ENCODE data around the gene NECTIN2. TPM values are rescaled to one million over a fixed set of nuclear protein-coding genes. Genes with fewer than 3 reads are reported as not detected.
A peak's percentile ranks its signal among the peaks of the same experiment; 100 is the strongest.
"Not testable (repeated sequence)": the region's sequence is repeated elsewhere in the genome, so short reads cannot be mapped to it uniquely, and the experiment has no call there.

NECTIN2 gene
- total RNA-seq, 4 donors from 2014 or later, result 63.2 to 126 (median 90.4) TPM

DNA sequence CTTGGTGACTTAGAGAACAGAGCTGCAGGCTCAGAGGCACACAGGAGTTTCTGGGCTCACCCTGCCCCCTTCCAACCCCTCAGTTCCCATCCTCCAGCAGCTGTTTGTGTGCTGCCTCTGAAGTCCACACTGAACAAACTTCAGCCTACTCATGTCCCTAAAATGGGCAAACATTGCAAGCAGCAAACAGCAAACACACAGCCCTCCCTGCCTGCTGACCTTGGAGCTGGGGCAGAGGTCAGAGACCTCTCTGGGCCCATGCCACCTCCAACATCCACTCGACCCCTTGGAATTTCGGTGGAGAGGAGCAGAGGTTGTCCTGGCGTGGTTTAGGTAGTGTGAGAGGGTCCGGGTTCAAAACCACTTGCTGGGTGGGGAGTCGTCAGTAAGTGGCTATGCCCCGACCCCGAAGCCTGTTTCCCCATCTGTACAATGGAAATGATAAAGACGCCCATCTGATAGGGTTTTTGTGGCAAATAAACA is 78.2 kb downstream of the NECTIN2 start:
- H3K27ac ChIP-seq, result peak overlapping the region in 3 of 4 donors; percentile 51 to 80 (median 73)
- H3K36me3 ChIP-seq, result no peaks in the 10 kb centered on the region
- H3K9me3 ChIP-seq, result no peaks in the 10 kb centered on the region
- TF ChIP-seq EP300 (IDR thresholded peaks at IDR 0.05), result peak in 1 of 2 donors; percentile 26
- TF ChIP-seq, protein P1, sequence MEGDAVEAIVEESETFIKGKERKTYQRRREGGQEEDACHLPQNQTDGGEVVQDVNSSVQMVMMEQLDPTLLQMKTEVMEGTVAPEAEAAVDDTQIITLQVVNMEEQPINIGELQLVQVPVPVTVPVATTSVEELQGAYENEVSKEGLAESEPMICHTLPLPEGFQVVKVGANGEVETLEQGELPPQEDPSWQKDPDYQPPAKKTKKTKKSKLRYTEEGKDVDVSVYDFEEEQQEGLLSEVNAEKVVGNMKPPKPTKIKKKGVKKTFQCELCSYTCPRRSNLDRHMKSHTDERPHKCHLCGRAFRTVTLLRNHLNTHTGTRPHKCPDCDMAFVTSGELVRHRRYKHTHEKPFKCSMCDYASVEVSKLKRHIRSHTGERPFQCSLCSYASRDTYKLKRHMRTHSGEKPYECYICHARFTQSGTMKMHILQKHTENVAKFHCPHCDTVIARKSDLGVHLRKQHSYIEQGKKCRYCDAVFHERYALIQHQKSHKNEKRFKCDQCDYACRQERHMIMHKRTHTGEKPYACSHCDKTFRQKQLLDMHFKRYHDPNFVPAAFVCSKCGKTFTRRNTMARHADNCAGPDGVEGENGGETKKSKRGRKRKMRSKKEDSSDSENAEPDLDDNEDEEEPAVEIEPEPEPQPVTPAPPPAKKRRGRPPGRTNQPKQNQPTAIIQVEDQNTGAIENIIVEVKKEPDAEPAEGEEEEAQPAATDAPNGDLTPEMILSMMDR (IDR thresholded peaks at IDR 0.05), result no peak
- no peak for DNase-seq (ENCODE audit: low spot score in 2 of 2)
- peaks cover 0 to 45% (median 32%) of the 10 kb centered on the region in 4 donors for H3K4me1 ChIP-seq
- H3K4me3 ChIP-seq, result no peak overlapping the region
- H3K27me3 ChIP-seq, result no peaks in the 10 kb centered on the region
- WGBS, 2 donors, result 56 to 74% methylated on average over 8 of the region's 8 CpGs

GRCh38 chr19:44925114-44925891 is 79.2 kb downstream of the NECTIN2 start:
- WGBS, 2 donors, result 29 to 36% methylated on average over 6 to 8 of the region's 8 CpGs
- no peak overlapping the region for H3K4me3 ChIP-seq
- TF ChIP-seq, protein P1 (IDR thresholded peaks at IDR 0.05), result no peak
- peak in 1 of 2 donors; percentile 76 for TF ChIP-seq EP300 (IDR thresholded peaks at IDR 0.05)
- TF ChIP-seq POLR2A (IDR thresholded peaks at IDR 0.05), result no peak

GRCh38 chr19:44926245-44927077 is 80.4 kb downstream of the NECTIN2 start:
- 46 to 50% methylated on average over 18 of the region's 19 CpGs for WGBS, 2 donors
- not testable (repeated sequence) for H3K9me3 ChIP-seq; DNase-seq (ENCODE audit: low spot score in 2 of 2); H3K36me3 ChIP-seq; H3K27me3 ChIP-seq
- peaks cover 0 to 45% (median 32%) of the 10 kb centered on the region in 4 donors for H3K4me1 ChIP-seq
- peak overlapping the region in 1 of 4 donors; percentile 73 for H3K27ac ChIP-seq
- peak overlapping the region in 2 of 4 donors; percentile 27 to 31 for H3K4me3 ChIP-seq

More at GRCh38 chr19:44925114-44925891, 79.2 kb downstream of the NECTIN2 start:
- no peaks in the 10 kb centered on the region for H3K36me3 ChIP-seq
- peak; percentile 56 to 81 for DNase-seq (ENCODE audit: low spot score in 2 of 2)
- no peaks in the 10 kb centered on the region for H3K9me3 ChIP-seq
- H3K27me3 ChIP-seq, result no peaks in the 10 kb centered on the region
- H3K4me1 ChIP-seq, result peaks cover 0 to 45% (median 32%) of the 10 kb centered on the region in 4 donors
- H3K27ac ChIP-seq, result peak overlapping the region in 3 of 4 donors; percentile 51 to 80 (median 73)

DNA sequence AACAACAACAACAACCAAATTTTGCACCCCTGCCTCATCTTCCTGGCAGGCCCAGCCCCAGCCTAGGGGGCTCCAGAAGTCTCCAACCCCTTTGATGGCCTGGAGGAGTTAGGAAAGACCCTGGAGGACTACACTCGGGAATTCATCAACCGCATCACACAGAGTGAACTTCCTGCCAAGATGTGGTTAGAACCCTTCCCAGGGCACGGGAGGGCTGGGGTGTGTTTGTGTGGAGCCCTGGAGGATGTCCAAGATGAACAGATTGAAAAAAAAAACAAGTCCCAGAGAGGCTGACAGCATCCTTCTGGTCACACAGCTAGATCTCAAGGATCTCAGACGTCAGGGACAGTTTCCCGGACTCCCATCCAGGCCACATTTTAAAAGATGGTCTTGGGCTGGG is 81.6 kb downstream of the NECTIN2 start:
- WGBS, 2 donors, result 30 to 32% methylated on average over 5 of the region's 5 CpGs
- Histone ChIP-seq H3K36me3 (no peaks in the 10 kb centered on the region), H3K27me3 (no peaks in the 10 kb centered on the region), H3K4me3 (no peak overlapping the region), H3K27ac (no peak overlapping the region), H3K4me1 (peaks cover 0 to 45% (median 32%) of the 10 kb centered on the region in 4 donors), H3K9me3 (no peaks in the 10 kb centered on the region)
- TF ChIP-seq POLR2A (IDR thresholded peaks at IDR 0.05) (no peak), EP300 (IDR thresholded peaks at IDR 0.05) (no peak)
- TF ChIP-seq, protein P1 (IDR thresholded peaks at IDR 0.05), result no peak
- DNase-seq (ENCODE audit: low spot score in 2 of 2), result no peak

- Histone ChIP-seq H3K4me3 (no peak overlapping the region), H3K4me1 (peaks cover 0 to 29% (median 20%) of the 10 kb centered on the region in 4 donors), H3K9me3 (no peaks in the 10 kb centered on the region), H3K36me3 (no peaks in the 10 kb centered on the region), H3K27ac (no peak overlapping the region), H3K27me3 (no peaks in the 10 kb centered on the region)
- 77 to 81% methylated on average over 7 of the region's 7 CpGs for WGBS, 2 donors
- no peak for DNase-seq (ENCODE audit: low spot score in 2 of 2)
- TF ChIP-seq, protein P1 (IDR thresholded peaks at IDR 0.05), result no peak
- TF ChIP-seq POLR2A (IDR thresholded peaks at IDR 0.05), result no peak
- TF ChIP-seq EP300 (IDR thresholded peaks at IDR 0.05), result no peak
Observed at GRCh38 chr19:44930088-44930487, 84.0 kb downstream of the NECTIN2 start.

All from tibial nerve (tissue), 4 donors.